Dermis lymphatic vessel endothelial cell (primary cell): ENCODE measurements around the gene LVRN. TPM values are rescaled to one million over a fixed set of nuclear protein-coding genes. Genes with fewer than 3 reads are reported as not detected.

Source experiments
- total RNA-seq: library from RNA; depleted of rRNA; stranded (reverse); fragments of >200 nt; gene quantifications from 2 replicates; pipeline ENCODE4 v1.2.1, GENCODE V29; 2014

LVRN gene
- 0.09 and 0.22 TPM in 2 replicates for total RNA-seq

GRCh38 chr5:115962239-115962564, at the start of gene LVRN:
Gene LVRN, plus strand, starts transcription at chr5:115962475. Its CDS starts 143 bp downstream, at chr5:115962618.

GRCh38 chr5:116032094-116032517, 69.8 kb downstream of the LVRN start, which contains the start of gene ARL14EPL:
Gene ARL14EPL, plus strand, starts transcription at chr5:116032472. Its CDS starts 18,994 bp downstream, at chr5:116051466.

Other genes with a start within 250 kb of the LVRN start
- 0.43 and 1.7 TPM in 2 replicates for gene CDO1, start 145.8 kb upstream of the LVRN start, total RNA-seq
- gene ATG12, start 120.9 kb upstream of the LVRN start, total RNA-seq = 31.1 and 38.0 TPM in 2 replicates
- 62.1 and 67.5 TPM in 2 replicates for gene AP3S1, start 120.5 kb upstream of the LVRN start, total RNA-seq
- 0.17 and 0.33 TPM in 2 replicates for gene ARL14EPL, start 70.0 kb downstream of the LVRN start, total RNA-seq
- gene COMMD10, start 122.5 kb downstream of the LVRN start, total RNA-seq = 57.6 and 63.7 TPM in 2 replicates